OCI-LY1 (cell line): ENCODE measurements around the gene C18orf63.

Source experiments
- EZH2 ChIP-seq: fragments of 200-600 bp; sonication (generic), shearing (Covaris generic); IDR thresholded peaks from 2 replicates; pipeline ENCODE4 v1.8.0; 2017; ENCODE audit warnings: borderline replicate concordance, mixed run types, mild to moderate bottlenecking, antibody characterized with exemption, low read length, moderate library complexity, mixed read lengths
- TF ChIP-seq, protein P1 (sequence below): fragments of 200-600 bp; sonication (generic), shearing (Covaris generic); IDR thresholded peaks from 2 replicates; pipeline ENCODE4 v1.5.1; 2017; ENCODE audit warnings: mild to moderate bottlenecking, antibody characterized with exemption, low read length, moderate library complexity, mixed read lengths

DNA sequence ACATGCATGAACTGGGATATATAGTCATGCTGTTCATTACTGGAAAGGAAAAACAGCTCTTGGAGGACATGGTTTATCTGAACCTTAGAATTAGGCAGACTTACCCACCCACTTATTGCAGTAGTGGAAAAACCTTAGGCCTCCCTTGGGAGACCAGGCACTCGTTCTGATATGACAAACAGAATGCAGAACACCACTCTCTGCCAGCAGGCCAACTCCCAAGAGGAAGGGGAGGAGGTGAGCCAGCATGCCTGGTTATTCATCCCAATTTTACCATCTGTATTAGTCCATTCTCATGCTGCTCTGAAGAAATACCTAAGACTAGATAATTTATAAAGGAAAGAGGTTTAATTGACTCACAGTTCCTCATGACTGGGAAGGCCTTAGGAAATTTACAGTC lies 17.5 kb downstream of the C18orf63 start:
- TF ChIP-seq, protein P1, sequence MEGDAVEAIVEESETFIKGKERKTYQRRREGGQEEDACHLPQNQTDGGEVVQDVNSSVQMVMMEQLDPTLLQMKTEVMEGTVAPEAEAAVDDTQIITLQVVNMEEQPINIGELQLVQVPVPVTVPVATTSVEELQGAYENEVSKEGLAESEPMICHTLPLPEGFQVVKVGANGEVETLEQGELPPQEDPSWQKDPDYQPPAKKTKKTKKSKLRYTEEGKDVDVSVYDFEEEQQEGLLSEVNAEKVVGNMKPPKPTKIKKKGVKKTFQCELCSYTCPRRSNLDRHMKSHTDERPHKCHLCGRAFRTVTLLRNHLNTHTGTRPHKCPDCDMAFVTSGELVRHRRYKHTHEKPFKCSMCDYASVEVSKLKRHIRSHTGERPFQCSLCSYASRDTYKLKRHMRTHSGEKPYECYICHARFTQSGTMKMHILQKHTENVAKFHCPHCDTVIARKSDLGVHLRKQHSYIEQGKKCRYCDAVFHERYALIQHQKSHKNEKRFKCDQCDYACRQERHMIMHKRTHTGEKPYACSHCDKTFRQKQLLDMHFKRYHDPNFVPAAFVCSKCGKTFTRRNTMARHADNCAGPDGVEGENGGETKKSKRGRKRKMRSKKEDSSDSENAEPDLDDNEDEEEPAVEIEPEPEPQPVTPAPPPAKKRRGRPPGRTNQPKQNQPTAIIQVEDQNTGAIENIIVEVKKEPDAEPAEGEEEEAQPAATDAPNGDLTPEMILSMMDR: no peak
- no peak for TF ChIP-seq EZH2
